ENCODE results near the gene UNK. TPM values are rescaled to one million over a fixed set of nuclear protein-coding genes. Genes with fewer than 3 reads are reported as not detected.

The UNK gene
- total and polyA plus RNA-seq, 2 donors from 2014 or later = 12.0 to 35.5 TPM

DNA sequence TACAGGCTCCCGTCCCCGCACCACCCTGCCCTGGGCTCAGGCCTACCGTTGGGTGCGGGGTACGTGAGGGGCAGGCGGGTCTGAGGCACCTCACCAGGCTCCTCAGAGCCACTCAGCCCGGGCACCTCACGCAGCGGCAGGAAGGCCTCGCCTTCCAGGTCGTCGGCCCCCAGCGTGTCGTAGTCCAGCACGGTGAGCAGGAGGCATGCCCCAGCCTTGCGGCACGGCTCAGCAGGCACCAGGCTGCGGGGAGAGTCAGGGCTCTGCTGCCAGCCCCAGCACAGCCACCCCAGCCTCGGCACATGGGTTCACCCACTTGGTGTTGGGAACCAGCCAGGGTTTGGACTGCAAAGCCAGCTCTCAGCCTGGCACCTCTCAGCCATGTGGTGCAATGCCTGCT is 44.1 kb downstream of the UNK start:
- Histone ChIP-seq H3K4me1 (ENCODE audit: control insufficient read depth in 2 of 3, insufficient read depth in 2 of 3, low read depth in 1 of 3, low read length in 3 of 3) (peaks cover 0 to 5% (median 0%) of the 10 kb centered on the region in 3 donors), H3K36me3 (ENCODE audit: control insufficient read depth in 2 of 3, insufficient read depth in 3 of 3, low read length in 3 of 3) (peaks cover 0 to 4% (median 0%) of the 10 kb centered on the region in 3 donors)

DNA sequence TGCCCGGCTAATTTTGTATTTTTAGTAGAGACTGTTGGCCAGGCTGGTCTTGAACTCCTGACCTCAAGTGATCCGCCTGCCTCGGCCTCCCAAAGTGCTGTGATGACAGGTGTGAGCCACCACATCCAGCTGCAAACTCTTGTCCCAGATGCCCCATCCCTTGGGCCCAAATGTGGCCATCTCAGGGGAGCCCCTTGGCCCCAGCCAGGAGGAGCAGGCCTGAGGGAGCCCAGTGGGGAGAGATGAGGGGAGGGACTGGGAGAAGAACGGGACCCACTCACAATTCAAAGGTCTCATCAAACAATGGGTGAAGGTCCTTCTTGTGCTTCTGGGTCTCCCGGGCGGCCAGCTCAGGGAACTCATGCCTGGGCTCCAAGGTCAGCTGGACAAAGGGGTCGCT is 45.1 kb downstream of the UNK start:
- no peak overlapping the region for H3K9ac ChIP-seq (ENCODE audit: low read length in 3 of 3)
- H3K27me3 ChIP-seq (ENCODE audit: control insufficient read depth, insufficient read depth, low read length) = no peaks in the 10 kb centered on the region
- DNase-seq (peak in 1 of 5 donors; percentile 61), FAIRE-seq (no peak)
- H3K9me3 ChIP-seq (ENCODE audit: control insufficient read depth in 2 of 3, insufficient read depth in 1 of 3, low read length in 3 of 3) = no peaks in the 10 kb centered on the region
- H3K4me3 ChIP-seq (ENCODE audit: low read length in 3 of 3) = no peak overlapping the region
- intact Hi-C loops (cut with DNase I) = no loop called here
- H3K36me3 ChIP-seq (ENCODE audit: control insufficient read depth in 2 of 3, insufficient read depth in 3 of 3, low read length in 3 of 3) = no peaks in the 10 kb centered on the region
- TF ChIP-seq, protein P1, sequence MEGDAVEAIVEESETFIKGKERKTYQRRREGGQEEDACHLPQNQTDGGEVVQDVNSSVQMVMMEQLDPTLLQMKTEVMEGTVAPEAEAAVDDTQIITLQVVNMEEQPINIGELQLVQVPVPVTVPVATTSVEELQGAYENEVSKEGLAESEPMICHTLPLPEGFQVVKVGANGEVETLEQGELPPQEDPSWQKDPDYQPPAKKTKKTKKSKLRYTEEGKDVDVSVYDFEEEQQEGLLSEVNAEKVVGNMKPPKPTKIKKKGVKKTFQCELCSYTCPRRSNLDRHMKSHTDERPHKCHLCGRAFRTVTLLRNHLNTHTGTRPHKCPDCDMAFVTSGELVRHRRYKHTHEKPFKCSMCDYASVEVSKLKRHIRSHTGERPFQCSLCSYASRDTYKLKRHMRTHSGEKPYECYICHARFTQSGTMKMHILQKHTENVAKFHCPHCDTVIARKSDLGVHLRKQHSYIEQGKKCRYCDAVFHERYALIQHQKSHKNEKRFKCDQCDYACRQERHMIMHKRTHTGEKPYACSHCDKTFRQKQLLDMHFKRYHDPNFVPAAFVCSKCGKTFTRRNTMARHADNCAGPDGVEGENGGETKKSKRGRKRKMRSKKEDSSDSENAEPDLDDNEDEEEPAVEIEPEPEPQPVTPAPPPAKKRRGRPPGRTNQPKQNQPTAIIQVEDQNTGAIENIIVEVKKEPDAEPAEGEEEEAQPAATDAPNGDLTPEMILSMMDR (IDR thresholded peaks at IDR 0.05; ENCODE audit: borderline replicate concordance, extremely low read depth, insufficient read depth) = no peak
- no peak overlapping the region for H3K27ac ChIP-seq (ENCODE audit: low read depth in 2 of 2, low read length in 2 of 2)
- H3K4me1 ChIP-seq (ENCODE audit: control insufficient read depth in 2 of 3, insufficient read depth in 2 of 3, low read depth in 1 of 3, low read length in 3 of 3) = peaks cover 0 to 5% (median 0%) of the 10 kb centered on the region in 3 donors

More for the DNA sequence above, 44.1 kb downstream of the UNK start:
- FAIRE-seq = no peak
- TF ChIP-seq, protein P1 (IDR thresholded peaks at IDR 0.05; ENCODE audit: borderline replicate concordance, extremely low read depth, insufficient read depth) = no peak
- H3K27me3 ChIP-seq (ENCODE audit: control insufficient read depth, insufficient read depth, low read length) = no peaks in the 10 kb centered on the region
- peak in 1 of 5 donors; percentile 79 for DNase-seq
- H3K9me3 ChIP-seq (ENCODE audit: control insufficient read depth in 2 of 3, insufficient read depth in 1 of 3, low read length in 3 of 3) = no peaks in the 10 kb centered on the region
- no peak overlapping the region for H3K27ac ChIP-seq (ENCODE audit: low read depth in 2 of 2, low read length in 2 of 2)
- no peak overlapping the region for H3K9ac ChIP-seq (ENCODE audit: low read length in 3 of 3)
- intact Hi-C loops (cut with DNase I) = no loop called here
- H3K4me3 ChIP-seq (ENCODE audit: low read length in 3 of 3) = no peak overlapping the region

DNA sequence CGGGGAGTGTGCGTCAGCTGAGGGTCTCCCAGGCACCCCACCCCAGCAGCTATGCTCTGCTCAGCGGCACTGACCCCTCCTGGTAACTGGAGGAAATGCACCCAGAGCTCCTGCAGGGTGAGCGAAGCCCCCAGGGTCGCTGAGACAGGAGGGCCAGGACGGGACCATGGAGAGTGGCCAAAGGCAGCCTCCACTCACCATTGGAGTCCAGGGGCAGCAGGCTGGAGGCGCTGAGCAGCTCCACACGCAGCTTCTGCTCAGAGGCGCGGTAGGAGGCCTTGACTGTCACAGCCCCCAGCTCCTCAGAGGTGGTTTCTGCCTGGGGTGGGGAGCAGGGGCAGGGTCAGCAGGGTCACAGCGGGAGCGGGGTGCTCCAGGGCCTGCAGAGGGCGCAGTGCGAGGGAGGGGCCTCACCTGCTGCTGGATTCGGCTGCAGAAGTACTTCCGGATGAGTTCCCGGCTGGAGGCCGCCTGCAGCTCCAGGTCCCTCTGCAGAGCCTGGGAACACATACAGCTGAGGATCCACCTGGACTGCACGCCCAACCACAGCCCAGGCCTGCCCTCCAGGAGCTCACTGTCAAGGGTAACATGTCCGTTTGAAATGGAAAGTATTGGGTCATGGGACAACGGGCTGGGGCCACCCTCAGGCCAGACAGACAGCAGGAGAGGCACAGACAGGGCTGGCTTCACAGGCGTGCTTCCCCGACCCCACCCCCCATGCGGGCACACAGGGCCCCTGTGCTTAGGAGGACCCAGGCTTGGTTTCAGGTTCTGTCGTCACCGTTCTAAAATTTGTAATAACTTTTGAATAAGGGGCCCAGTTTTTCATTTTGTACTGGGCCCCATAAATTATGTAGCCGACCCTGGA is 45.8 kb downstream of the UNK start:
- DNase-seq (peak in 2 of 5 donors; percentile 49 to 65), FAIRE-seq (no peak)
- intact Hi-C loops (cut with DNase I) = no loop called here
- Histone ChIP-seq H3K36me3 (ENCODE audit: control insufficient read depth in 2 of 3, insufficient read depth in 3 of 3, low read length in 3 of 3) (no peaks in the 10 kb centered on the region), H3K27me3 (ENCODE audit: control insufficient read depth, insufficient read depth, low read length) (no peaks in the 10 kb centered on the region), H3K4me3 (ENCODE audit: low read length in 3 of 3) (no peak overlapping the region), H3K9me3 (ENCODE audit: control insufficient read depth in 2 of 3, insufficient read depth in 1 of 3, low read length in 3 of 3) (no peaks in the 10 kb centered on the region), H3K9ac (ENCODE audit: low read length in 3 of 3) (no peak overlapping the region), H3K4me1 (ENCODE audit: control insufficient read depth in 2 of 3, insufficient read depth in 2 of 3, low read depth in 1 of 3, low read length in 3 of 3) (peaks cover 0 to 5% (median 0%) of the 10 kb centered on the region in 3 donors), H3K27ac (ENCODE audit: low read depth in 2 of 2, low read length in 2 of 2) (no peak overlapping the region)
- TF ChIP-seq, protein P1 (IDR thresholded peaks at IDR 0.05; ENCODE audit: borderline replicate concordance, extremely low read depth, insufficient read depth) = peak; percentile 26

Measured in kidney (tissue), 14 donors.